GOT3 (cell line): ENCODE measurements around the gene NLRP6.
"Not testable (repeated sequence)": the region's sequence is repeated elsewhere in the genome, so short reads cannot be mapped to it uniquely, and the experiment has no call there.

Experiments
- DNase-seq: peaks from one replicate; lab custom pipeline; 2025; ENCODE audit warnings: mixed read lengths; lab: John Stamatoyannopoulos, UW

The NLRP6 gene

GRCh38 chr11:282171-282570 is 4.0 kb downstream of the NLRP6 start:
- DNase-seq = no peak

GRCh38 chr11:282630-283360 is 4.6 kb downstream of the NLRP6 start:
- no peak for DNase-seq

GRCh38 chr11:283405-284104 is 5.3 kb downstream of the NLRP6 start:
- DNase-seq = no peak

GRCh38 chr11:284105-285020 is 6.2 kb downstream of the NLRP6 start:
- DNase-seq = no peak

GRCh38 chr11:285021-285893 is 7.0 kb downstream of the NLRP6 start:
- DNase-seq = no peak

- DNase-seq = no peak
Measured at GRCh38 chr11:285894-286220, 7.7 kb downstream of the NLRP6 start.

- DNase-seq = not testable (repeated sequence)
Measured at GRCh38 chr11:286977-287820, 9.0 kb downstream of the NLRP6 start.

GRCh38 chr11:287821-288477 is 9.7 kb downstream of the NLRP6 start:
- no peak for DNase-seq

GRCh38 chr11:288478-289397 is 10.5 kb downstream of the NLRP6 start, which contains the start of gene PGGHG:
PGGHG (plus strand) TSS chr11:289126; CDS start chr11:289817, 691 bp downstream.
- DNase-seq = no peak

- no peak for DNase-seq
Measured at GRCh38 chr11:289398-289711, 11.1 kb downstream of the NLRP6 start.

GRCh38 chr11:289712-290620 is 11.8 kb downstream of the NLRP6 start:
- no peak for DNase-seq

- no peak for DNase-seq
Measured at GRCh38 chr11:290621-291231, 12.5 kb downstream of the NLRP6 start.

GRCh38 chr11:291281-292210 is 13.3 kb downstream of the NLRP6 start:
- no peak for DNase-seq

- DNase-seq = no peak
Measured at GRCh38 chr11:292211-293121, 14.3 kb downstream of the NLRP6 start.

- no peak for DNase-seq
Measured at GRCh38 chr11:293271-293851, 15.2 kb downstream of the NLRP6 start.
